Measurements from ENCODE around the gene S1PR3.

DNA sequence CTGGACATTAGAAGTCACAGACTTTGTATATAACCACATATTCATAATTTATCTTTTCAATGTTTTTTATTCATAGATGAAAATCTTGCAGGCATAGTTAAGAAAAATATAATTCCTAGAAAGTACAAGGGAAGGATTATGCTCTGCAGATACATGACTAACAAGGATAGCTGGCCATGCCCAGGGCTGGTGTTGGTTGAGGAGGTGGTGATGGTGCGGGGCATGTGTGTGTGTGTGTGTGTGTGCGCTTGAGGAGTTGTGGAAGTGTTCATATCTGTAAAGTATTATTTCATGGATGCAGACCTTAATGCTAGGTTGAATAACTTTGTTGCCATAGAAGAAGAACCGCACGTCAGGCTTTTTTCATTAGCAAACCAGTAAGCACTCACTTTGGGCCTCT lies 1.3 kb downstream of the S1PR3 start:
- TF ChIP-seq, protein P1, sequence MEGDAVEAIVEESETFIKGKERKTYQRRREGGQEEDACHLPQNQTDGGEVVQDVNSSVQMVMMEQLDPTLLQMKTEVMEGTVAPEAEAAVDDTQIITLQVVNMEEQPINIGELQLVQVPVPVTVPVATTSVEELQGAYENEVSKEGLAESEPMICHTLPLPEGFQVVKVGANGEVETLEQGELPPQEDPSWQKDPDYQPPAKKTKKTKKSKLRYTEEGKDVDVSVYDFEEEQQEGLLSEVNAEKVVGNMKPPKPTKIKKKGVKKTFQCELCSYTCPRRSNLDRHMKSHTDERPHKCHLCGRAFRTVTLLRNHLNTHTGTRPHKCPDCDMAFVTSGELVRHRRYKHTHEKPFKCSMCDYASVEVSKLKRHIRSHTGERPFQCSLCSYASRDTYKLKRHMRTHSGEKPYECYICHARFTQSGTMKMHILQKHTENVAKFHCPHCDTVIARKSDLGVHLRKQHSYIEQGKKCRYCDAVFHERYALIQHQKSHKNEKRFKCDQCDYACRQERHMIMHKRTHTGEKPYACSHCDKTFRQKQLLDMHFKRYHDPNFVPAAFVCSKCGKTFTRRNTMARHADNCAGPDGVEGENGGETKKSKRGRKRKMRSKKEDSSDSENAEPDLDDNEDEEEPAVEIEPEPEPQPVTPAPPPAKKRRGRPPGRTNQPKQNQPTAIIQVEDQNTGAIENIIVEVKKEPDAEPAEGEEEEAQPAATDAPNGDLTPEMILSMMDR (conservative IDR thresholded peaks at IDR 0.05 in 1 of 2, IDR thresholded peaks at IDR 0.05 in 1 of 2; ENCODE audit: low read depth in 1 of 2, low read length in 2 of 2), result no peak
- TF ChIP-seq EZH2 (IDR thresholded peaks at IDR 0.05; ENCODE audit: low read length, missing control alignments), result no peak
